GM18508 (cell line): Measurements from ENCODE around the gene CDK14.

ENCODE experiments used
- ATAC-seq: cut with Tn5 transposase; IDR thresholded peaks from one replicate; pipeline ENCODE4 v1.9.1; 2021; ENCODE audit warnings: moderate number of reproducible peaks; ENCODE audit not compliant: insufficient read depth, unreplicated experiment

CDK14 gene

GRCh38 chr7:91226411-91226810 lies 630.3 kb downstream of the CDK14 start:
- ATAC-seq = no peak

GRCh38 chr7:91228327-91228726 lies 632.2 kb downstream of the CDK14 start:
- no peak for ATAC-seq

- ATAC-seq = no peak
Observed at GRCh38 chr7:91228927-91229558, 632.9 kb downstream of the CDK14 start.

- no peak for ATAC-seq
Observed at GRCh38 chr7:91230100-91230499, 634.0 kb downstream of the CDK14 start.

GRCh38 chr7:91230503-91230902 lies 634.4 kb downstream of the CDK14 start:
- ATAC-seq = no peak

GRCh38 chr7:91233212-91233611 lies 637.1 kb downstream of the CDK14 start:
- no peak for ATAC-seq

- ATAC-seq = no peak
Observed at GRCh38 chr7:91235211-91235832, 639.2 kb downstream of the CDK14 start.

GRCh38 chr7:91239171-91239604 lies 643.1 kb downstream of the CDK14 start:
- no peak for ATAC-seq

- no peak for ATAC-seq
Observed at GRCh38 chr7:91239772-91240171, 643.7 kb downstream of the CDK14 start.

- ATAC-seq = no peak
Observed at GRCh38 chr7:91240376-91240941, 644.3 kb downstream of the CDK14 start.

GRCh38 chr7:91242097-91242844 lies 646.1 kb downstream of the CDK14 start:
- ATAC-seq = no peak

GRCh38 chr7:91243591-91244301 lies 647.6 kb downstream of the CDK14 start:
- ATAC-seq = no peak

GRCh38 chr7:91247500-91247899 lies 651.4 kb downstream of the CDK14 start:
- ATAC-seq = no peak

- ATAC-seq = no peak
Observed at GRCh38 chr7:91248996-91249395, 652.9 kb downstream of the CDK14 start.

- ATAC-seq = no peak
Observed at GRCh38 chr7:91249506-91250233, 653.5 kb downstream of the CDK14 start.

GRCh38 chr7:91250706-91251105 lies 654.6 kb downstream of the CDK14 start:
- ATAC-seq = no peak

GRCh38 chr7:91251877-91252276 lies 655.8 kb downstream of the CDK14 start:
- ATAC-seq = no peak
